GM18873 (cell line): ENCODE results near the gene ZNF410.

Source experiments
- ATAC-seq: cut with Tn5 transposase; IDR thresholded peaks from one replicate; pipeline ENCODE4 v1.9.1; 2021; ENCODE audit warnings: mild to moderate bottlenecking, moderate library complexity, moderate number of reproducible peaks; ENCODE audit not compliant: unreplicated experiment, low FRiP score

Gene ZNF410

GRCh38 chr14:73949752-73950734 is 63.4 kb downstream of the ZNF410 start, which contains the start of the genes COQ6 and FAM161B:
COQ6 (plus strand) TSS chr14:73950302; CDS start chr14:73950333, 31 bp downstream.
FAM161B (minus strand) TSS chr14:73950094; CDS start chr14:73950026, 68 bp downstream.
- ATAC-seq, result peak; percentile 77

GRCh38 chr14:73953731-73954130 is 67.1 kb downstream of the ZNF410 start:
- no peak for ATAC-seq

DNA sequence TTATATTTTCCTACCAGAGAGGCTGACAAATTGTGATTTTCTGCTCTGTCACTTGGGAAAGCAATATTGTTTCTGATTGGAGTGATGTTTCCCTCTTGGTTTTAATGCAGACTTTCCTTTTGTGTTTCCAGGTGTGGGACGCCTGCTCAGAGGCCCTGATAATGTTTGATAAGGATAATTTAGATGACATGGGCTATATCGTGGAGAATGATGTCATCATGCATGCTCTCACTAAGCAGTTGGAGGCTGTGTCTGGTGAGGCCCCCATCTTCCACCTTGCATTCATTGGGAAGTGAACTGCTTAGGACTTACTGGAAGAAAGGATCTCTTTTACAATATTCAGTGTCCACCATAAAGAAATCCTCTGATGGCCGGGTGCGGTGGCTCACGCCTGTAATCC is 69.0 kb downstream of the ZNF410 start:
- ATAC-seq, result no peak

DNA sequence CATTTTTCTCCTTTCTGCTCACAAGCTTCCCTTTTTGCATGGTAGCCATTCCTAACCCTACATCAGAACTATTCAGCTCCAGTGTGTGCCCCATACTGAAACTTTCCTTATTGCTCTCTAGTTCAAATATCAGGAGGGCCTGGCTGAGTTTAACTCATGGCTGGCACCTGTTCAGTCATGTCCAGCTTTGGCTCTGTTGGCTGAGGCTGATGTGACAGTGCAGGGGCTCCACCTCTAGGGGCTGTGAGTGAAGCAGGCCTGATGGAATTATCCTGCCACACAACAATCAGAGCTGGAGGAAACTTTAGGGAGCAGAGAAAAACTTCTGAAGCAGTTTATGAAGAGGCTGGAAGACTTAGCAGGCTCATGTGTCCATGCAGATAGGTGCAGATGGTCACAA is 71.9 kb downstream of the ZNF410 start:
- ATAC-seq, result no peak

DNA sequence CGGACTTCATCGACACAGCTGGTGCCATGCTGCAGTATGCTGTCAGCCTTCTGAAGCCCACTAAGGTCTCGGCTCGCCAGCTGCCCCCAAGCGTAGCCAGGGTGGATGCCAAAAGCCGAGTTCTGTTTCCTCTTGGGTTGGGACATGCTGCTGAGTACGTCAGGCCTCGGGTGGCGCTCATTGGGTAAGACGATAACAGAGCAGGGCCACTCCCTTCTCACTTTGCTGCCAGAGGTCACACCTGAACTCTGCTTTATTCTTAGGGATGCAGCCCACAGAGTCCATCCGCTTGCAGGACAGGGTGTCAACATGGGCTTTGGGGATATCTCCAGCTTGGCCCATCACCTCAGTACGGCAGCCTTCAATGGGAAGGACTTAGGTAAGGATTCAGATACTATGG is 74.5 kb downstream of the ZNF410 start:
- no peak for ATAC-seq

DNA sequence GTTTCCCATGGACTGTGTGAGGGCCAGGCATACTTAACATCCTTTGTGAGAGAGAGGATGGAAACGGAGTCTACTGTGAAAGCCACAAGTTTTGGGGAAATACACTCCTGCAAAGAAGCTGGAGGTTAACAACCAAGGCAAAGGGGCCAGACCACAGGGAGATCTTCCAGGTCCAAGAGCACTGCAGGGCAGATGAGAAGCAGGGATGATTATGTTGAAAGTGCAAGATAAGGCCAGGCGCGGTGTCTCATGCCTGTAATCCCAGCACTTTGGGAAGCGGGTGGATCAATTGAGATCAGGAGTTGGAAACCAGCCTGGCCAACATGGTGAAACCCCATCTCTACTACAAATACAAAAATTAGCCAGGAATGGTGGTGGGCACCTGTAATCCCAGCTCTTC is 78.6 kb downstream of the ZNF410 start:
- ATAC-seq, result no peak

- ATAC-seq, result no peak
Measured at GRCh38 chr14:73968885-73969284, 82.2 kb downstream of the ZNF410 start.

- no peak for ATAC-seq
Measured at GRCh38 chr14:73973497-73973896, 86.8 kb downstream of the ZNF410 start.

DNA sequence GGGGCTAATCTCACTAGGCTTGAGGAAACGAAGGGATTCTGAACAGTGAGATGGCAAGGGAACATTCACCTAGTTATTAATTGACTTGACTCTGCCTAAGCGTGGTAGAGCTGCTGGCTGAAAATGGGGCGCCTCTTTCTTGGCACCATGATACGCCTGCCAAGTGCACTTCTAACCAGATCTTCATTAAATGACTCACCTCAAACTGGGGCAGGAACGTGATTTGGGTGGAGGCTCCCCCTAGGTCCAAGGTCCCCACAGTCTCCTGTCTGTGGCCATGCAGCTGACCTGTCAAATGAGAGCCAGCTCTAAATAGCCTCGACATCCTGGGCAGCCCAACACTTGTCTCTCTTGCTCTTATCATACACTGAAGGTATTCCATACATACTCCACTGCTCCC is 89.5 kb downstream of the ZNF410 start:
- no peak for ATAC-seq

DNA sequence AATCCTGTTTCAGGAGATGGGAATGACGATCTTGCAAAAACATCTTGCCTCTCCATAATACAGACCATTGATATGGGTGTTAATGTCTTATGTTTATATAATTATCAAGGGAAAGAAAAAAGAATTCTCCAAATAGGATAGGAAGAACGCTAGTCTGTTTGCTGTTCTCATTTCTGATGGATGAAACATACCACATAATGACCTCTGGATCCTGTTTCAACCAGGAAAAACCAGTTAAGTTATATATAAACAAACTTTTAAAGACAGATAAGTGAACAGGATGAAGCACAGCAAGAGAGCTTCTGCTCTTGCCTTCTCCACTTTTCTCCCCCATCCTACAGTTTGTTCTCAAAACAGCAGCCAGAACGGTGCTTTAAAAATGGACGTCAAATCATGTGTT is 91.2 kb downstream of the ZNF410 start:
- ATAC-seq, result no peak
